Lower lobe of right lung (tissue), 2 donors: ENCODE results near the gene CA10. TPM values are rescaled to one million over a fixed set of nuclear protein-coding genes. Genes with fewer than 3 reads are reported as not detected.

Source experiments
- ATAC-seq, 2 donors: fragments of 200-7000 bp; cut with Tn5 transposase; one replicate each; pipeline ENCODE4 v1.9.1; 2020 to 2022; ENCODE audit warnings: mild to moderate bottlenecking in 2 of 2, moderate library complexity in 2 of 2
- DNase-seq: peaks from one replicate; pipeline ENCODE4 v3.0.0-alpha.2; 2020
- H3K27ac ChIP-seq: fragments of 200-600 bp; one replicate; pipeline ENCODE4 v1.8.0; 2022
- H3K27me3 ChIP-seq: fragments of 200-600 bp; one replicate; pipeline ENCODE4 v1.8.0; 2022; ENCODE audit warnings: low read depth
- H3K36me3 ChIP-seq: fragments of 200-600 bp; one replicate; pipeline ENCODE4 v1.8.0; 2022; ENCODE audit warnings: mild to moderate bottlenecking
- H3K4me1 ChIP-seq: fragments of 200-600 bp; one replicate; pipeline ENCODE4 v1.8.0; 2022
- H3K4me3 ChIP-seq: fragments of 200-600 bp; one replicate; pipeline ENCODE4 v1.8.0; 2022; ENCODE audit warnings: mild to moderate bottlenecking
- H3K9me3 ChIP-seq: fragments of 200-600 bp; one replicate; pipeline ENCODE4 v1.8.0; 2022
- CTCF ChIP-seq: fragments of 200-600 bp; IDR thresholded peaks from one replicate; pipeline ENCODE4 v1.8.0; 2022; ENCODE audit warnings: antibody characterized with exemption, mild to moderate bottlenecking
- intact Hi-C: fragments of 100-400 bp; cut with DNase I; formaldehyde crosslinking; loops from one replicate; pipeline ENCODE4 v1.11.0; 2022
- total RNA-seq: library from RNA; stranded (reverse); fragmentation: NEBNext Ultra II Directional; extraction: Animal tissue kit (Norgen Biotek cat#: 25700); gene quantifications from one replicate; pipeline ENCODE4 v1.2.1, GENCODE V29; 2021
- donor health status: DM: no; HTN: yes; CAD: no; lungs with severe emphysema.

Gene CA10
- total RNA-seq, 1 donor from 2014 or later: not detected

DNA sequence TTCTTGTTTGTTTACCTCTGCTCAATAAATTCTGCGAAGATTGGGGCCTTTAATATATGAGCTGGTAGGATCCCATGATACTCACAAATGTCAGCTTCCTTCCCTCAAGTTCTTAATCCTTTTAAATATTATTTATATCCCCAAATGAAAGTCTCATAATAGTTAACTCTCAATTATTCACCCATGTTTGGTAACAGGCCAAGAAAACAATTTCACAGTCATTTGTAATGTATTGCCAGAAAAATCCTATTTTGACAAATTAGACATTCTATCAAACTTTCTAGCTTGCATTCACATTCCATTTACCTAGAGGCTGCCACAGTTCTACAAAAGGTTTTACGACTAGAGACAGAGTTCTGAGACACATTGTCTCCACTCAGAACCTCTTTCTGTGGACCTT, 457.0 kb downstream of the CA10 start:
- H3K27ac ChIP-seq: no peak overlapping the region
- no peaks in the 10 kb centered on the region for H3K27me3 ChIP-seq
- H3K4me3 ChIP-seq: no peak overlapping the region
- H3K9me3 ChIP-seq: no peaks in the 10 kb centered on the region
- intact Hi-C loops: no loop called here
- TF ChIP-seq CTCF: no peak
- H3K4me1 ChIP-seq: no peaks in the 10 kb centered on the region
- no peaks in the 10 kb centered on the region for H3K36me3 ChIP-seq
- no peak for DNase-seq
- no peak for ATAC-seq

DNA sequence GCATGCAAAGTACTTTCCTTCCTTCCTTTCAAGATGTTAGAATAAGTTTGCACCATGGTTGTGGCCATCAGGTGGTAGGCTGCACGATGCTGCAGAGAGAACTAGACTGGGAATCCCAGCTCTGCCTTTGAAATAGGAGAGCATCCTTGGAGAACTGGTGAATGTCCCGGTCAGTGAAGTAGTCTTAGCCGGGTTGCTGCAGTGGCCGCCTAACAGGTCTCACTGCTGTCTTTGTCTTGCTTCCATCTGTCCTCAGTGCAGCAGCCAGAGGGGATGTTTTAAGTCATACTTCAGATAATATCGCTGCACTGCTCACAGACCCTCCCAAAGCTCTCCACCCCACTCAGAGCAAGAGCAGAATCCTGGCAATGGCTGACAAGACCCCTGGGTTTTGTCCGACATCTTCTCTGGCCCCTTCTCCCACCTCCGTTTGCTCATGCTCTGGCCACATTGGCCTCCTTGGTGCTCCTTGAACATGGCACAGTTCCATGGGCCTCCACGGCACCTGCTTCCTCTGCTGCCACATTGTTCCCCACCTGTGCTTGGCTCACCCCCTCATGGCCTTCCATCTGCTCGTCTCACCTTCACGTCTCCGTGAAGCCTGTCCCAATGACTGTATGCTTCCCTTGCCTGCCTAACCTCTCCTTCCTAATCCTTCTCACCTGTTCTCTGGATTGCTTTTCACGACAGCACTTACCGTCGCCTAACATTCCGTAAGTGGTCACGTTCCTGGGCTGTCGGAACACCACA, 458.3 kb downstream of the CA10 start:
- TF ChIP-seq CTCF: no peak
- ATAC-seq: no peak
- H3K27ac ChIP-seq: no peak overlapping the region
- H3K4me1 ChIP-seq: no peaks in the 10 kb centered on the region
- H3K9me3 ChIP-seq: no peaks in the 10 kb centered on the region
- no peak for DNase-seq
- H3K4me3 ChIP-seq: no peak overlapping the region
- no peaks in the 10 kb centered on the region for H3K36me3 ChIP-seq
- intact Hi-C loops: no loop called here
- no peaks in the 10 kb centered on the region for H3K27me3 ChIP-seq

- intact Hi-C loops: no loop called here
- H3K9me3 ChIP-seq: peaks cover 4% of the 10 kb centered on the region
Observed at GRCh38 chr17:51699303-51699702, 459.2 kb downstream of the CA10 start.

DNA sequence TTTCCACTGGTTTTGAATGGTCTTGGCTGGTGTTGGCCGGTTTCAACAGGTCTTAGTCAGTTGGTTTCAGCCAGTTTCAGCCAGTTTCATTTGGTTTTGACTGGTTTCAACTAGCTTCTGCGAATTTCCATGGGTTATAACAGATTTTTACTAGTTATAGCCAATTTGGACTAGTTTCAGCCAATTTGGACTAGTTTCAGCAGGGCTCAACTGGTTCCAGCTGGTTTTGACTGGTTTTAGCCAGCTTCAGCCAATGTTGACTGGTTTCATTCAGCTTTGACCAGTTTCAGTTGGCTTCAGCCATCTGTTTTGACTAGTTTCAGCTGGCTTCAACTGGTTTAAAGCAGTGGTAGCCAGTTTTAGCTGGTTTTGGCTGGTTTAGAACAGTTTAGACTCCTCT, 465.6 kb downstream of the CA10 start:
- no peaks in the 10 kb centered on the region for H3K36me3 ChIP-seq
- DNase-seq (no peak), ATAC-seq (no peak)
- no peaks in the 10 kb centered on the region for H3K27me3 ChIP-seq
- TF ChIP-seq CTCF: no peak
- H3K27ac ChIP-seq: no peak overlapping the region
- H3K4me1 ChIP-seq: no peaks in the 10 kb centered on the region
- H3K4me3 ChIP-seq: no peak overlapping the region
- H3K9me3 ChIP-seq: peaks cover 12% of the 10 kb centered on the region
- intact Hi-C loops: no loop called here

More at GRCh38 chr17:51699303-51699702, 459.2 kb downstream of the CA10 start:
- TF ChIP-seq CTCF: no peak
- no peak overlapping the region for H3K4me3 ChIP-seq
- no peaks in the 10 kb centered on the region for H3K27me3 ChIP-seq
- H3K27ac ChIP-seq: no peak overlapping the region
- H3K36me3 ChIP-seq: no peaks in the 10 kb centered on the region
- no peaks in the 10 kb centered on the region for H3K4me1 ChIP-seq
- ATAC-seq (no peak), DNase-seq (no peak)

- peaks cover 4% of the 10 kb centered on the region for H3K9me3 ChIP-seq
- no peaks in the 10 kb centered on the region for H3K4me1 ChIP-seq
- no peaks in the 10 kb centered on the region for H3K27me3 ChIP-seq
- no peak overlapping the region for H3K27ac ChIP-seq
- TF ChIP-seq CTCF: no peak
- H3K4me3 ChIP-seq: no peak overlapping the region
- H3K36me3 ChIP-seq: no peaks in the 10 kb centered on the region
- no peak for DNase-seq
- ATAC-seq: no peak
- intact Hi-C loops: no loop called here
Observed at GRCh38 chr17:51687887-51688286, 470.6 kb downstream of the CA10 start.
